DOHH2 (cell line): Measurements from ENCODE around the gene IL1RAPL1.

Source experiments
- H3F3A ChIP-seq: fragments of 200-600 bp; sonication (generic), shearing (Covaris generic); 2 replicates; pipeline ENCODE4 v1.6.0; 2016; ENCODE audit warnings: antibody characterized with exemption, mild to moderate bottlenecking; ENCODE audit not compliant: control insufficient read depth, insufficient read depth
- H3K27ac ChIP-seq: fragments of 200-600 bp; sonication (generic); 2 replicates; pipeline ENCODE4 v1.5.1; 2014; ENCODE audit warnings: low read depth, mild to moderate bottlenecking, low read length, moderate library complexity
- H3K27me3 ChIP-seq: fragments of 200-600 bp; sonication (generic); 2 replicates; pipeline ENCODE4 v1.6.1; 2014; ENCODE audit warnings: mild to moderate bottlenecking, low read length, mixed read lengths; ENCODE audit not compliant: control insufficient read depth
- H3K36me3 ChIP-seq: fragments of 200-600 bp; sonication (generic); 2 replicates; pipeline ENCODE4 v1.6.1; 2014; ENCODE audit warnings: mild to moderate bottlenecking, low read length, moderate library complexity, mixed read lengths; ENCODE audit not compliant: control insufficient read depth
- H3K4me1 ChIP-seq: fragments of 200-600 bp; sonication (generic); 2 replicates; pipeline ENCODE4 v1.6.1; 2014; ENCODE audit warnings: mild to moderate bottlenecking, low read length, mixed read lengths; ENCODE audit not compliant: control insufficient read depth
- H3K4me2 ChIP-seq: fragments of 200-600 bp; sonication (generic); 2 replicates; pipeline ENCODE4 v1.6.0; 2014; ENCODE audit warnings: mild to moderate bottlenecking, low read length, moderate library complexity
- H3K4me3 ChIP-seq: fragments of 200-600 bp; sonication (generic); 2 replicates; pipeline ENCODE4 v1.5.1; 2014; ENCODE audit warnings: mild to moderate bottlenecking, low read length, mixed read lengths
- H3K79me2 ChIP-seq: fragments of 200-600 bp; sonication (generic); 2 replicates; pipeline ENCODE4 v1.6.1; 2014; ENCODE audit warnings: mild to moderate bottlenecking, low read length, mixed read lengths; ENCODE audit not compliant: control insufficient read depth
- H3K9me2 ChIP-seq: fragments of 200-600 bp; sonication (generic); replicated peaks from 2 replicates; pipeline ENCODE4 v1.6.1; 2014; ENCODE audit warnings: mild to moderate bottlenecking, low read length, mixed read lengths; ENCODE audit not compliant: control insufficient read depth
- H3K9me3 ChIP-seq: fragments of 200-600 bp; sonication (generic); 2 replicates; pipeline ENCODE4 v1.6.1; 2014; ENCODE audit warnings: antibody characterized with exemption, low read length, mixed read lengths; ENCODE audit not compliant: control insufficient read depth, insufficient read depth
- H4K20me1 ChIP-seq: fragments of 200-600 bp; sonication (generic); 2 replicates; pipeline ENCODE4 v1.6.0; 2014; ENCODE audit warnings: low read depth, mild to moderate bottlenecking, antibody characterized with exemption, low read length, moderate library complexity; ENCODE audit not compliant: control insufficient read depth, insufficient read depth
- EZH2phosphoT487 ChIP-seq: fragments of 200-600 bp; sonication (generic); IDR thresholded peaks from 2 replicates; pipeline ENCODE4 v1.6.1; 2017; ENCODE audit warnings: borderline replicate concordance, mild to moderate bottlenecking, antibody characterized with exemption, low read length, moderate library complexity, mixed read lengths
- TF ChIP-seq, protein P1 (sequence below): fragments of 200-600 bp; sonication (generic); IDR thresholded peaks from one replicate; pipeline ENCODE4 v1.5.1; 2014; ENCODE audit warnings: antibody characterized with exemption, mild to moderate bottlenecking, low read depth, low read length; ENCODE audit not compliant: poor library complexity, severe bottlenecking

The IL1RAPL1 gene

GRCh38 chrX:29233592-29234183, 646.4 kb downstream of the IL1RAPL1 start:
- no peak overlapping the region for H3K27ac ChIP-seq
- no peaks in the 10 kb centered on the region for H3K79me2 ChIP-seq
- no peak overlapping the region for H3K4me3 ChIP-seq
- no peaks in the 10 kb centered on the region for H3K36me3 ChIP-seq
- no peaks in the 10 kb centered on the region for H4K20me1 ChIP-seq
- no peaks in the 10 kb centered on the region for H3K4me1 ChIP-seq
- no peaks in the 10 kb centered on the region for H3K9me3 ChIP-seq
- H3K27me3 ChIP-seq = no peaks in the 10 kb centered on the region
- TF ChIP-seq, protein P1, sequence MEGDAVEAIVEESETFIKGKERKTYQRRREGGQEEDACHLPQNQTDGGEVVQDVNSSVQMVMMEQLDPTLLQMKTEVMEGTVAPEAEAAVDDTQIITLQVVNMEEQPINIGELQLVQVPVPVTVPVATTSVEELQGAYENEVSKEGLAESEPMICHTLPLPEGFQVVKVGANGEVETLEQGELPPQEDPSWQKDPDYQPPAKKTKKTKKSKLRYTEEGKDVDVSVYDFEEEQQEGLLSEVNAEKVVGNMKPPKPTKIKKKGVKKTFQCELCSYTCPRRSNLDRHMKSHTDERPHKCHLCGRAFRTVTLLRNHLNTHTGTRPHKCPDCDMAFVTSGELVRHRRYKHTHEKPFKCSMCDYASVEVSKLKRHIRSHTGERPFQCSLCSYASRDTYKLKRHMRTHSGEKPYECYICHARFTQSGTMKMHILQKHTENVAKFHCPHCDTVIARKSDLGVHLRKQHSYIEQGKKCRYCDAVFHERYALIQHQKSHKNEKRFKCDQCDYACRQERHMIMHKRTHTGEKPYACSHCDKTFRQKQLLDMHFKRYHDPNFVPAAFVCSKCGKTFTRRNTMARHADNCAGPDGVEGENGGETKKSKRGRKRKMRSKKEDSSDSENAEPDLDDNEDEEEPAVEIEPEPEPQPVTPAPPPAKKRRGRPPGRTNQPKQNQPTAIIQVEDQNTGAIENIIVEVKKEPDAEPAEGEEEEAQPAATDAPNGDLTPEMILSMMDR = no peak
- no peak for TF ChIP-seq EZH2phosphoT487
- no peaks in the 10 kb centered on the region for H3K9me2 ChIP-seq
- no peaks in the 10 kb centered on the region for H3F3A ChIP-seq
- H3K4me2 ChIP-seq = no peak overlapping the region

GRCh38 chrX:29237972-29238371, 650.7 kb downstream of the IL1RAPL1 start:
- Histone ChIP-seq H3F3A (no peaks in the 10 kb centered on the region), H3K9me2 (no peaks in the 10 kb centered on the region), H3K27me3 (no peaks in the 10 kb centered on the region), H4K20me1 (no peaks in the 10 kb centered on the region), H3K79me2 (no peaks in the 10 kb centered on the region), H3K27ac (no peak overlapping the region), H3K4me2 (no peak overlapping the region), H3K4me1 (no peaks in the 10 kb centered on the region), H3K4me3 (no peak overlapping the region), H3K9me3 (no peaks in the 10 kb centered on the region), H3K36me3 (no peaks in the 10 kb centered on the region)
- TF ChIP-seq EZH2phosphoT487 = no peak
- TF ChIP-seq, protein P1 = no peak

DNA sequence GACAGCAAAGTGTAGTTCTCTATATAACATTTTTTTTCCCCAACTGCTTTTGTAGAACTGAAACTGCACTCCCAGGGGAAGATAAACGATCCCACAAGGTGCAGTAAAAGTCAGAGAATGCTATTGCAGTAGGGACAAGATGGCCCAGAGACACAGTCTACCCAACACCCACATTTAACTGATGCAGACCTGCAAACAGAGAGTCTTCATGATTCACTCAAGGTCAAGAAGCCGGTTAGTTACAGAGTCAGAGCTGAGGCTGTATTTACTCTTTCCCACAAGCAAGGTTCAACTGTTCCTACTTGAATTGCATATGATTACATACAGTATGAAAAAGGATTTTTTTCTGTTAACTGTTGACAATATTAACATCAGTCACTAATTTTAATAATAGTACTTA, 654.6 kb downstream of the IL1RAPL1 start:
- no peaks in the 10 kb centered on the region for H3K36me3 ChIP-seq
- no peak for TF ChIP-seq EZH2phosphoT487
- TF ChIP-seq, protein P1 = no peak
- no peak overlapping the region for H3K4me3 ChIP-seq
- no peaks in the 10 kb centered on the region for H3F3A ChIP-seq
- H3K27ac ChIP-seq = no peak overlapping the region
- no peaks in the 10 kb centered on the region for H3K4me1 ChIP-seq
- H3K9me3 ChIP-seq = no peaks in the 10 kb centered on the region
- H3K4me2 ChIP-seq = no peak overlapping the region
- H4K20me1 ChIP-seq = no peaks in the 10 kb centered on the region
- H3K9me2 ChIP-seq = no peaks in the 10 kb centered on the region
- H3K27me3 ChIP-seq = no peaks in the 10 kb centered on the region
- H3K79me2 ChIP-seq = no peaks in the 10 kb centered on the region
